HG03378 (cell line): ENCODE measurements around the gene FHIT.

ENCODE experiments used
- ATAC-seq: cut with Tn5 transposase; IDR thresholded peaks from one replicate; pipeline ENCODE4 v1.9.1; 2021; ENCODE audit warnings: mild to moderate bottlenecking, moderate library complexity; ENCODE audit not compliant: unreplicated experiment

Gene FHIT

DNA sequence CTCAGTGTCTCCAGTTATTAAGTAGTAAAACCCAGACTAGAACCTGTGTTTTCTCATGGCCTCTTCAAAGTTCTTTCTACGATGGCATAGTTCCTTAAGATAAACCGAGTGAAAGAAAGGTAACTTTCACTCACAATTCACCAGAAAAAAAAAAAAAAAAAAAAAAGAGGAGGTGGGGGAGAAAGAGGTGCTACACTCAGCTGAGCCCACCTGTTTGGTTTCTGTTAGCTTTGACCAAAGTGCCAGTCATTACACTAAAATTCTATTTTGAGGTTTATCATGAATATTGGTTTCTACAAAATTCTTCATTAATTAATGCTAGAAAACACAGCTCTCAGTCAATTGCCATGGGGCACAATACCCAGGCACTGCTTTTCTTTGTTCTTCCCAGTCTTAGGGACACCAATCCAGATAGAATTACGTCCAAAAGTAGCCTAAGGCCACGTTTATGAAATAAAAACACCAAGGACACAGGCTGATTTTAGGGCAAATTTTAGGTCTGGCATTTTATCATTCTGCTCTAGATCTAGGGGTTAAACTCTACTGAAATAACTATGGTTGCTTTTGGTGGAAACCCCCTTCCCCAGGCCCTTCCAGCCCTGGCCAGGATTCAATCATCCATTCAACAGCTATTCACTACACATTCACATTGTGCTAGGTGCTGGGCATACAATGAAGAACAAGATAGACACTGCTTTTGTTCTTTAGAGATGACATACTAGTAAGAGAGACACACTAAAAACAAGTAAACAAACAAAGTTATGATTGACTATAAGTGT is 1097.8 kb downstream of the FHIT start:
- no peak for ATAC-seq

DNA sequence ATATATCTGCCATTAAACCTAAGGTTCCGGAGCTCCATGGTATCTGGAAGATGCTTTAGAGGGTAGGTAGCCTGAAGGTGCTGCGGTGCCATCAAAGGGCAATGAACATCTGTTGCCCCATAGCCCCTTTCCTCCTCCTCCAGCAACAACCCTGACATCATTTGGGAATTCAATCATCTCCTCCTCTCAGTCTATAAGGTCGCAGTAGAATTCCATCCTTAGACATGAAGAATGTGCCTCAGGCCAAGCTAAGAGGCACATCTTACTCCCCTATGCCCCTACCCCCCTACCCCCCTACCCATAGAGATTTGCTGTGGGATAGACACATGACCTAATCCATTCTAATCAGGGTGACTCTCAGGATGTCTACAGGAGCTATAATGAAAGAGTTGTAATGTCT is 1101.8 kb downstream of the FHIT start:
- no peak for ATAC-seq

DNA sequence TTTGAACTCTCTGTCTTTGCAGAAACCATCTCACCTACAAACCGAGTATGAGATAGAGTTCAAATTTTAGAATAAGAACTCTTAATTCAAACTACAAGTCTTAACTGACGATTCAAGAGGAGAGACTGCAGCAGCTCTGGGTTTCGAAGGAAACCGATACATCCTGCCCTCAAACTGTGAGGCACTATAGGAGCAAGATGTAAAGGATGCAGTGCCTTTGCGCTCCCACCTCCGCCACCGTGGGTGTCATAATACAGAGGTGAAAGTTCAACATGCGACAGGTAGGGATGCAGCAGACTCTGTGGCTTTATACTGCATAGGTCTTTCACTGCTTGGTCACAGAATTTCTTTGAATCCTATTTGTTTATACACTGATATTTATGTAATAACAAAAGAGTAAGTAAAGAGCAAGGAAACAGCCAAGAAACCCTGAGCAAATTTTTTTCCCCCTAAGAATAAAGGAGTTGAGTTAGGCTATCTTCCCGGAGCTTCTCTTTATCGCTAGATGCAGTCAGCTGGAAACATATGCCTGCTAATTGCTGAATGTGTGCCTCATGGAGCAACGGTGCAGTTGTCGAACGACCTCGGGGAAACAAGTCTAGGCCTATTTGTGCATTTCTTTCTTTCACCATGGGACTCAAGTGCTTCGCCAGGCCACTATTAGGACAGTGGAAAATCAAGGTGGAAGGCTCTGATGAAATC is 1103.9 kb downstream of the FHIT start:
- ATAC-seq = no peak

DNA sequence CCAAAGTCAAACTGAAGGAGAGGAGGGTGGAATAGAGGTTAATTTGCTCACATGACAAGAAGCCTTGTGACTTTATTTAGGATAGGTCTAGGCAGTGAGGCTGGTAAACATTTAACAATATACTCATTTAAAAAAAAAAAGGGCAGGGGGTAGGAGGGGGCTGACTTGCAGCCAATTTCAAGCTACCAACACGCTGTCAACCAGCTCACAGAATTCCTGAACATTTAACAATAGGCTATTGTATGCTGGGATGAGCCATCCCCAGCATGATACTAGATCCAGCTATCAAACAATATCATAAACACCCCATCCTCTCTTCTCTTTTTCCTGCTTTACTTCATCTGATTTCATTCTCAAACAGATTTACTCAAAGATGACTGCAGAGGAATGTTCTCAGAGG is 1105.1 kb downstream of the FHIT start:
- ATAC-seq = no peak

DNA sequence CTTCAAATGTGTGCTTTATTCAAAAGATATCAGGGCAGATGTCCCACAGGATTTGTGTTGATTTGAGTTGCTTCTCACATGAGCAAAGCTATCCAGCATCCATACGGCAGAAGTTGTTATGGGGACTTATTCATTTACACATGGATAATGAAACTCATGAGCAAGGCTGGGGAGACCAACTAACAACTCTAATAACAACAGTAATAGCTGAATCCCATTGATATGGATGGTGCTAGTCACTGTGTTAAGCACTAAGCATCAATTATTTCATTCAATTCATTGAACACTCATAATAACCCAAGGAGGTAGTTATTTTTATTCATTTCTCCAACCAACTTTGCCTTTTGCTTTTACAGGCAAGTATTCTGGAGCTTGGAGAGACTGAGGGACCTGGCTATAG is 1107.2 kb downstream of the FHIT start:
- no peak for ATAC-seq

DNA sequence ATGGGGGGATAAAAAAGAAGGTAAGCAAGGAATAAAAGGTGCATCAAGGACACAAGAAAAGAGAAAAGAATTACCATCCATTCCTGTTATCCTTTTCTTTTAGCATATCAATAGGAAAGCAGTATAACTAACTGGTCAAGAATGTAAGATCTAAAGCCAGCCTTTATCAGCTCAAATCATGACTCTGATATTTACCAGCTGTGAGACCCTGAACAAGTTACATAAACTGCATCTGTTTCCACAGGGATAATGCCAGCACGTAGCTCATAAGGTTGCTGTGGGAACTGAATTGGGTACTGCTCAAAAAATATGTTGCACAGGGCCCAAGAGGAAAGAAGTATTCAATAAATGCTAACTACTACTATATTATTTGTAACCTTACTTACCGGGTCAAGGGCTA is 1109.2 kb downstream of the FHIT start:
- ATAC-seq = no peak

DNA sequence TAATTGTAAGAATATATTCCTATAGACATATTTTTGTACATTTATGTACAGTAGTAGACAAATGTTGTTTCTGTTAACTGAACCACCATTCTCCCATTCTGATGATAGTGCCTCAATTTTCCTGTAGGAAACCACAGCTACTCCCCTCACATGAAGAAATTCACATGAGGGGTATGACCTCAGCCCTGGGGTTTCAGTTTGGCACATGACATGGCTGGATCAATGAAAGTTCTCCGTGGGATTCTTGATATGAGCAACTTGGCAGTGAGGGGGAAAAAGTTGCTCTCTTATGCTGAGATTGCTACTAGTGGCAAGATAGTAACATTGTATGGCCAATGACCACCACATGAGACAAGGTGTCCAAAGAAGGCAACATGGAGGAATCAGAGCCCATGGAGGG is 1111.1 kb downstream of the FHIT start:
- no peak for ATAC-seq

DNA sequence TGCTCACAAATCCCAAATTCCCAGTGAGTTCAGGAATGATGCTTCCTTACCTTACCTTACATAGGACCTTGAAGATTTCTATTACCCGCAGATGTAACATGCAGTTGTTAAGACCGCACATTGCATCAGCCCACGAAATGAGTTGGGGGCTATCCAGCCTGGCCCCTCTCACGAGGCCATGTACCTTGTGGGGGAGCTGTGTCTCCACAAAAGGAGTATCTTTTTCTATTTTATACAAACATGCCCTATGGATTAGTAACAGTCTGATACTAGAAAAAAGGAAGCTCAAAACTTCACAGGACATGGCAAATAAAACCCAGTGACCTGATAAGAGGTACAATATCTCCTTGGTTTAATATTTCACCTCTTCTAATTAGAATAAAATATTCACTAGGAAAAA is 1114.7 kb downstream of the FHIT start:
- ATAC-seq = no peak

DNA sequence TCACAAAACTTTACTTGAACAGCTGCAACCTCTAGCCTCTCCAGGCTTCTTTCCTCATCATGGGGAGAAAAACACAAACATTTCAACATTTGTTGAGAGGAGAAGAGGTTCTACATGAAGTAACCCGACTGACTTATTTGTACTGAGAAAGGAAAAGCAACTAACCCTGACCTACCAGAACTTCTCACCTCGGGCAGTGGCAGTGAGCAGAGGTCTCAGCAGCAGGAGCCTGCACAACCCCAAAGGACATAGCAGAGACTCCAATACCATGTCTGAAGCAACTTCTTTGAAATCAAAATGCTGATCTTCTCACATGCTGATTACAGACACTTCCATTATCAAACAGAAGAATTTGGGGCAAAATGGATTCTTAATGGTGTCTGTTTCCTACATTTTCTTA is 1115.8 kb downstream of the FHIT start:
- ATAC-seq = no peak

DNA sequence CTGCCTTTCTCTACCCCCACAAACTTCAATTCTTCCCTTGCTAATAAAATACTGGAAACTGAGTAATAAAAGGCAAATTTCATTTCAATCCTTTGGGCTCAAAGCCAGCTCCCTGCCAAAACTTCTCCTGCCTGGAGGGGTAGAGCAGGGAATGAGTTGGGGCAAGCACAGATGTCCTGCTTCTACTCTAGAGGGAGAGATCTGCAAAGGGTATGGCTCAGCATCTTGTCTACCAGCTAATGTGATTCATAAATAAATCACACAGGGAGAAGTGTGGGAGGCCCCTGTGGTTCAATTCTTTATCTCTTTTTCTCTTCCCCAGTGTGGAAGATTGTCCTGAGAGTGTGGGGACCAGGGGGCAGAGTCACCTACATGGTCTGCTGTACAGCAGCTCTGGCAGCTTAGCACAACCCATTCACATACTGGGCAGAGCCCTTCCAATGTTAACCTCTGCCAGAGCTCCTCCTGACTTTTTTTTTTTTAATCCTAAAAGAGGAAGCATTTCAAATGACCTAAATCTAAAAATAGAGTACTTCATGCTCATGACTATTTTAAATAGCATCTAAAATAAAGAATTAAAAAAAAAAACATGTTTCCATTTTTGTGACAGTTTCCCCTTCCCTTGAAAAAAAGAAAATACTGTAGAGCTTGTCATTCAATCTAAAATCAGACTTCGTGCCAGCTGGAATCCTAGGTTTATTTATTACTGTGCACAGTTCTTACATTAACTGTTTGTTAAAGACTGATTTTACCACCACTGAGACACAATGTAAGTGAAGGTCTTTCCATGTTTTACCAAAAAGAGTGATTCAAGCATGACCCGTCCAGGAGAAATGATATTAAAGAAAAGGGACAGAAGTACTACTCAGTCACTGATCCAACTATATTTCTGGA is 1117.7 kb downstream of the FHIT start:
- no peak for ATAC-seq

DNA sequence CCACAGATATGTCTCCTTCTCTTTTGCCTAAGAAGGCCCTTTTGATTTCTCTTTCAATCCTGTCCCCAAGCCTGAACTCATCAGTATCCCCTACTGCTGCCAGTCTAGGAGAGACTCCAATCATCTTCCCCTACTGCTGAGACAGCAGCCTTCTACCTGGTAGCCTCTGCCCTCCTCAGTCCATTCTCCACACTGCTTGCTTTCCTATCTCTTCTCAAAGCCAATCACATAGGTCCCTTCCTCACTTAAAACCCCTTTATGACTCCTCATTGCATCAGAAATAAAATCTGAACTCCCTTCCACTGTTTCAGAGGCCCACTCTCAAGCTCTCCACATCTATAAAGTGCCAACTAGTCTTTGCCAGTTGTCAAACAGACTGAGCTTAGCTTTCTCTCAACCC is 1119.6 kb downstream of the FHIT start:
- ATAC-seq = no peak

DNA sequence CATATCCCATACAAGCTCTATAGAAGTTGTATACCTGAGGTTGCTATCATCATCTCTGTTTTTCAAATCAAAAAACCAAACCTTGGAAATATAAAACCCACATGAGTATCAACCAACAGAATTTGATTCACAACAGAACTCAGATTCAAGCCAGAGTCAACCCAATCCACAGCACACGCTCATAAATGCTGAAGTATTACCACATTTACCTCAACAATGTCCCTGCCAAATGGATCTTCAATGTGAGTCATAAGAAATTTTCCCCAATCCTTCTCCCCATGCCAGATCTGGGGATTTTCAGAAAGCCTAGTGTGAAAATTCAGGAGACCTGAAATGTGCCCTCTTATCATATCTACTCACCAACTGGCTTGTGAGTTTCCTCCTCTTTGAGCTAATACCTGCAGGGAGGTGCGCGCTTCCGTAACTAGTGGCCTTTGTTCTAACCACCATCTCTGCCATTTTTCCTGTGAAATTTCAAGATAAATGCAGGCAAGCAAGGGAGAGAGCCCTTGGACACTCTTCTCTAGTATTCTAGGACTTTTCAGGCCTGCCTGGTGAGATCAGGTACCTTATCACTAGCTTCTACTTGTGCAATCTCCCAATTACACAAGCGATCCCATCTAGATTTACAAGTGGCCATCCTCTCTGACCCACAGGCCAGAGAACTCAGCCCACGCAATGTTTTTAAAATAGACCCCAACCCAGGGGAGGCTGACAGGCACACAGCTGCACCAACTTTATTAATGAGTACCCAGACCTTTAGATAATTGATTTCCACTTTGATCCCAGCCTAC is 1124.5 kb downstream of the FHIT start:
- ATAC-seq = no peak

DNA sequence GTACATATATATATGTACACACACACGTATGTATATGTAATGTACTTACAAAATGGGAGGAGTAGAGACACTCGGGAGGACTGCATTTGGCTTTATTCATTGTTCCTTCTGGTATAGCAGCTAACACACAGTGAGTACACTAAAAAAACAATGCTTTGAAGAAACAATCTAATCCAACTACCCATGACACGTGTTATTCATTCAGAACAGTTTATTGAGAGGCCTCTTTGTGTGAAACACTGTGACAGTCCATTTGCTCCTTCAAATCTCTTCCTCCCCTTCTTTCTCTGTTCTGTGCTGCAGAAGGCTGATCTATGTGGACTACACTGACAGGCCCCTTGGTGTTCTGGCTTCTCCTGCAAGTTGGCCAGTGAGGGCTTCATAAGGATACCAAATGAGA is 1125.6 kb downstream of the FHIT start:
- no peak for ATAC-seq

DNA sequence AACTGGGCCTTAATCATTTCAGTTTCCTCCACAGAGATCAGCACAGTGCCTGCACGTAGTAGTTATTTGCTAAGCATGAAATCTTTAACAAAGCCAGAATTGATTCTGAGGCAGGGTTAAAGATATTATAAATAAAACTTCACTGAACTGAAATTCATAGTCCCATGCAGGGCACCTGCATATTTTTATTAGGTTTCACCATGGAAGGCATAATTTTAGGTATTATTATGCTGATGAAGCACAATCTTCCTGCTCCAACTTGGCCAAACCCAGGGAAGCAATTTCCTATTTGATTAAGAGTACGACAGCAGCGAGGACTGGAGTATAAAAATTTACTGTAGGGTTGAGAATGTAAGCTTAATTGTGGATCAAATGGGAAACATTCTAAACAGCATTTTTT is 1131.0 kb downstream of the FHIT start:
- no peak for ATAC-seq

DNA sequence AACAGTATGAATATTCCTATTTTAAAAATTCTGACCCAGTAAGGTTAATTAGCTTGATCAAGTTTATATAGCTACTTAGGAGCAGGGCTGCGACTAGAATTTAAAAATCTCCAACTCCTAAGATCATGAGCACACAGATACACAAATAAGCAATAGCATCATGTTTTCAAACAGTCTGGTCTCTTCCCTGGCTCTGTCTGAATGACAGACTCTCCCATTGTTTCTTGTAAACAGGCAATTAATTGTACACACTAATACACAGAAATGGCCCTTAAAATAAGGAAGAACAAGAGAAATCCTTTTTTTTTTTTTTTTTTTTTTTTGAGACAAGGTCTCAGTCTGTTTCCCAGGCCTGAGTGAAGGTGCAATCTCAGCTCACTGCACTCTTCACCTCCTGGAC is 1137.1 kb downstream of the FHIT start:
- no peak for ATAC-seq

DNA sequence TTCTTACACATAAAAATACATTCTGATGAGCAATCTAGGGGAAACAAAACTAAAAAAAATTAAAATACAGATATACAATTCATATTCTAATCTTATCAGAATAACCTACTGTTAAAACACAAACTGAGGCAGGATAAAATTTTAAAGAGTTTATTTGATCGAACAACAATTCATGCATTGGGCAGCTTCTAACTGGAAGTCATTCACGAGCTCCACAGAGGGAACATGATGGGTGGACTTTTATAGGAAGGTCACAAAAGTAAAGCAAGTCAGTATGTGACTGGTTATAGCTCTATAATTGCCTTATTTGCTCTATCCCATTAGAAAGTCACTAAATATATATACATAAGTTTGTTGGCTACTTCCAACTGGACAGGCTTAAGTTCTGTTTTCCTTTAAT is 1144.0 kb downstream of the FHIT start:
- ATAC-seq = no peak

DNA sequence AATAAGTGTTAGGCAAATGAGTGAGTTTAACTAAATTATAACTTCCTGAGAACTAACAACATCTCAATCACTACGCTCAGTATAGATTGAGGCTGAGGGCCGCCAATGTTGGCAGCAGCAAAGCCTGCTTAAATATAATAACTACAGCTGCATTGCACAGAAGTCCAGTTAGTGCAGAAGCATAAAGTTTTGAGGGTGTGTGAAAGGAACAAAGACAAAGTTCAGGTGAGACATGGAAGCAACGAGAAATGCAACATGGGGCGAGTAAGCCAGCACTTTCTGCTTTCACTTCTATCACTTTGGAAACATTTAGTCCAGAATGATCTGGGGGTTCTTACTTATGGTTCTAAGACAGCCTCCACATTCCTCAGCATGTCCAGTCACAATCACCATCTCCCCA is 1149.1 kb downstream of the FHIT start:
- no peak for ATAC-seq

DNA sequence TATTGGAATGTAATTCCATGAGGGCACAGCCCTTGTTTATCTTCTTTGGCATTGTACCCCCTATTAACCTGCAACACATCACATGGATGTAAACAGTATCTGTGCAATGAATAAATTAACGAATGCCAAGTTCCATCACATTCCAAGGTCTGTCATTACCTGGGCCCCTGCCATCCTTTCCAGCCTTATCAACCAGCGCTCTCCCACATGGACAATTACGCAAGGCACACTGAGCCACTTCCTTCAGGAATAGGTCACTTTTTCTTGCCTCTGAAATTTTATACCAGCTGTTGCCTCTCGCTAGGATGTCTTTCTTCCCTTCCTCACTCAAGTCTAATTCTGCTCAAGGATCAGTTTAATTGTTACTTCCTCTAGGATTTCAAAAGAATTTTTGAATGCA is 1149.6 kb downstream of the FHIT start:
- ATAC-seq = no peak

DNA sequence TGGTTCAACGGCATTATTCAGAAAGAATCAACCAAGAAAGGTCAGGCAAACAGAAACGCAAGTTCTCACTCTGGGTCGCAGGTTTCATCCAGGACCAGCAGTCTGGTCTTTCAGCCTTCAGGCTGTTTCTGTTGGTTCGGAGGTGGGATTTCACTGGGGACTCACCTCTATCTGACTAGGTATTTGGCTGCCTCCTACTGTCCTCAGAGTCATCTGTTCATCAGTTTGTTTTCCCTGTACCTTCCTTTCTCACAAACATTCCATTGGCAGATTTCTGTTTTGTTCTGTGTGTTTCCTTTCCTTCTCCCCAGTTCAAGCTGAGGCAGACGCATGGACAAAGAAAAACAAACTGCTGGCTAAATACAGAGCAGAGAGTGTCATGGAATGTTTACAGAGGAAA is 1154.8 kb downstream of the FHIT start:
- no peak for ATAC-seq

DNA sequence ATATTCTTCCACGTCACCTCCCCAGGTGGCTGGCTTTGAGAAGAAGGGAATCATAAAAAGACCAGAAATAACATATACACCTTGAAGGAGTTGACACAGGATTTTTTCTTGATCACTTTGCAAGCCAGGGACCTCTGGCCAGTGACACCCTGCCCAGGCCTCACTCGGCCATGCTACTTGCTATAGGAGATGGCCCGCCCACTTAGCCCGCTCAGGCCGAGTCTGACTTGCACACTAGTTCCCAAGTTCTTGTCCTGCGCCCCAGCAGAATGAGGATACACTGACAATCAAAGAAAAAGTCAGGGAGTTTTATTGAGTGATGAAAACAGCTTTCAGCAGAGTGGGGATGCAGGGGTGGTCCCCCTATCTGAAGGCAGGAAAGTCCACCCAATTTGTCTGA is 1155.3 kb downstream of the FHIT start:
- ATAC-seq = no peak

DNA sequence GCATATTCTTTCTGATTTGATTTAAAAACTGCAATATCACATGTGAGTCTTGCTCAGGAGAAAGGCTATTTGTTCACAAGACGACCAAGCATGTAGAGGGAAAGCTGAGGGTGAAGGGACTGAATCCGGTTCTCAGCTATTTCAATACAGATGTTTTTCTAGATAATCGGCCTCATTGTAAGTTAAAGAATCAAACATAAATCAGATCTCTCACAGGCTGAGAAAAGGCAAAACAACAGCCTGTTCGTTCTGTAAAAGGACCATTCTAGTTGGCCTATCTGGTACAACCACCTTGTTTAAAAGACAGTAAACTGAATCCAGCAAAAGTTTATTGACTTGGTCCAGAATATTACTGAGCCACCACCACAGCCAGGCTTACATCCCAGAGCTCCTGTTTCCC is 1155.7 kb downstream of the FHIT start:
- no peak for ATAC-seq
